Measurements from ENCODE around the gene TCFL5.

TCFL5 gene

DNA sequence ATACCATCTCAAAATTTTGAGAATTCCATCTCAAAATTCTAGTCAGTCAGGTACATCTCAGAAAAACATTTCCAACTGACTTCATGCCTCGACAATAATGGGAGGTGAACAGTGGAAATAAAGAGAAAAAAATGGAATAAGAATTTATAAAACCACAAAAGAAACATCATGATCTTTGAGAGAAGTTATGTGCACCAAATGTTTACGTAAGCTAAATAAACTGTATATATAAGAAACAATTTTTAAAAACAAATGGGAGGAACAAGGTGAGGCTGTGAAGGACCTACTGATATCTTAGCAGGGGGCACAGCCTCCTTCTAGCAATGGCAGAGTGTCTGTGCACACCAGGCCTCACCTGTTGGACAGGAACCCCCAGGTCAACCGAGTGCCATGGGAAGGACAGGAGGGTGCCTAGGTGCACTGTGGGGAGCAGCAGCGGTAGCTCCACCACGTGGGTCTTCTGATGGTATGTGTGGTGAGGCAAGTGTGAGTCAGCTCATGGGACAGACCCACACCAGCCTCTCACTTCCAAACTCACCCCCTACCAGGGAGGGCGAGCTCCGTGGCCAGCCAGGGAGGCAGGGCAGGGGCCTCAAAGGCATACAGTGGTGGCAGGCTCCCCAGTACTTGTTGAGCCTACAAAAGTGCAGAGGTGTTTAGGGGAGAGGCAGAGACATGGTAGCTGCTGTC is 41.4 kb upstream of the TCFL5 start:
- no peak for TF ChIP-seq POLR2AphosphoS5 (IDR thresholded peaks at IDR 0.05; ENCODE audit: low read depth, low read length)
- TF ChIP-seq TAF1 (IDR thresholded peaks at IDR 0.05; ENCODE audit: borderline replicate concordance, insufficient read depth, low read length): no peak
- TF ChIP-seq SIN3A (IDR thresholded peaks at IDR 0.05; ENCODE audit: borderline replicate concordance, insufficient read depth, low read length): no peak
- TF ChIP-seq, protein P1, sequence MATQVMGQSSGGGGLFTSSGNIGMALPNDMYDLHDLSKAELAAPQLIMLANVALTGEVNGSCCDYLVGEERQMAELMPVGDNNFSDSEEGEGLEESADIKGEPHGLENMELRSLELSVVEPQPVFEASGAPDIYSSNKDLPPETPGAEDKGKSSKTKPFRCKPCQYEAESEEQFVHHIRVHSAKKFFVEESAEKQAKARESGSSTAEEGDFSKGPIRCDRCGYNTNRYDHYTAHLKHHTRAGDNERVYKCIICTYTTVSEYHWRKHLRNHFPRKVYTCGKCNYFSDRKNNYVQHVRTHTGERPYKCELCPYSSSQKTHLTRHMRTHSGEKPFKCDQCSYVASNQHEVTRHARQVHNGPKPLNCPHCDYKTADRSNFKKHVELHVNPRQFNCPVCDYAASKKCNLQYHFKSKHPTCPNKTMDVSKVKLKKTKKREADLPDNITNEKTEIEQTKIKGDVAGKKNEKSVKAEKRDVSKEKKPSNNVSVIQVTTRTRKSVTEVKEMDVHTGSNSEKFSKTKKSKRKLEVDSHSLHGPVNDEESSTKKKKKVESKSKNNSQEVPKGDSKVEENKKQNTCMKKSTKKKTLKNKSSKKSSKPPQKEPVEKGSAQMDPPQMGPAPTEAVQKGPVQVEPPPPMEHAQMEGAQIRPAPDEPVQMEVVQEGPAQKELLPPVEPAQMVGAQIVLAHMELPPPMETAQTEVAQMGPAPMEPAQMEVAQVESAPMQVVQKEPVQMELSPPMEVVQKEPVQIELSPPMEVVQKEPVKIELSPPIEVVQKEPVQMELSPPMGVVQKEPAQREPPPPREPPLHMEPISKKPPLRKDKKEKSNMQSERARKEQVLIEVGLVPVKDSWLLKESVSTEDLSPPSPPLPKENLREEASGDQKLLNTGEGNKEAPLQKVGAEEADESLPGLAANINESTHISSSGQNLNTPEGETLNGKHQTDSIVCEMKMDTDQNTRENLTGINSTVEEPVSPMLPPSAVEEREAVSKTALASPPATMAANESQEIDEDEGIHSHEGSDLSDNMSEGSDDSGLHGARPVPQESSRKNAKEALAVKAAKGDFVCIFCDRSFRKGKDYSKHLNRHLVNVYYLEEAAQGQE (IDR thresholded peaks at IDR 0.05; ENCODE audit: insufficient read depth in 1 of 2, low read depth in 2 of 2, low read length in 2 of 2): no peak
- TF ChIP-seq FOXP2 (optimal IDR thresholded peaks at IDR 0.05; ENCODE audit: borderline replicate concordance, extremely low read depth, extremely low read length, insufficient read depth): no peak

DNA sequence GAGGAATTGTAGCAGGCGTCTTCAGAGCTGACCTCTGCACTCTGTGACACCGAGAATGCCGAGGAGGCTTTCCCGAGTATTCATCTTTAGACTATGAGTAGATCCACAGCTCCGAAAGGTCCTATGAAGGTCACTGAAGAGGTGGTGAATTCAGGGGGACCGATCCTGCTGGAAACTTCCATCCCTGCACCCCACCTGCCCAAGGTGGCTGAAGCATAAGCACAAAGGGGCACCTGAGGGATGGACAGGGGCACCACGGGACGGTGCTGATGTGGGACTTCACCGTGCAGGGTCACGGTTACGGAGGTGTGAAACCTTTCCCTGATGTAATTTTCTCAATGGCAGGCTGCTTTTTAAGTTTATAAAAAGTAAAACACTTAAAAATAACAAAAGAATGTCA is 40.3 kb upstream of the TCFL5 start:
- TF ChIP-seq POLR2AphosphoS5 (IDR thresholded peaks at IDR 0.05; ENCODE audit: low read depth, low read length) (no peak), FOXP2 (optimal IDR thresholded peaks at IDR 0.05; ENCODE audit: borderline replicate concordance, extremely low read depth, extremely low read length, insufficient read depth) (no peak), TAF1 (IDR thresholded peaks at IDR 0.05; ENCODE audit: borderline replicate concordance, insufficient read depth, low read length) (no peak), SIN3A (IDR thresholded peaks at IDR 0.05; ENCODE audit: borderline replicate concordance, insufficient read depth, low read length) (no peak)
- TF ChIP-seq, protein P1 (IDR thresholded peaks at IDR 0.05; ENCODE audit: insufficient read depth in 1 of 2, low read depth in 2 of 2, low read length in 2 of 2): no peak

DNA sequence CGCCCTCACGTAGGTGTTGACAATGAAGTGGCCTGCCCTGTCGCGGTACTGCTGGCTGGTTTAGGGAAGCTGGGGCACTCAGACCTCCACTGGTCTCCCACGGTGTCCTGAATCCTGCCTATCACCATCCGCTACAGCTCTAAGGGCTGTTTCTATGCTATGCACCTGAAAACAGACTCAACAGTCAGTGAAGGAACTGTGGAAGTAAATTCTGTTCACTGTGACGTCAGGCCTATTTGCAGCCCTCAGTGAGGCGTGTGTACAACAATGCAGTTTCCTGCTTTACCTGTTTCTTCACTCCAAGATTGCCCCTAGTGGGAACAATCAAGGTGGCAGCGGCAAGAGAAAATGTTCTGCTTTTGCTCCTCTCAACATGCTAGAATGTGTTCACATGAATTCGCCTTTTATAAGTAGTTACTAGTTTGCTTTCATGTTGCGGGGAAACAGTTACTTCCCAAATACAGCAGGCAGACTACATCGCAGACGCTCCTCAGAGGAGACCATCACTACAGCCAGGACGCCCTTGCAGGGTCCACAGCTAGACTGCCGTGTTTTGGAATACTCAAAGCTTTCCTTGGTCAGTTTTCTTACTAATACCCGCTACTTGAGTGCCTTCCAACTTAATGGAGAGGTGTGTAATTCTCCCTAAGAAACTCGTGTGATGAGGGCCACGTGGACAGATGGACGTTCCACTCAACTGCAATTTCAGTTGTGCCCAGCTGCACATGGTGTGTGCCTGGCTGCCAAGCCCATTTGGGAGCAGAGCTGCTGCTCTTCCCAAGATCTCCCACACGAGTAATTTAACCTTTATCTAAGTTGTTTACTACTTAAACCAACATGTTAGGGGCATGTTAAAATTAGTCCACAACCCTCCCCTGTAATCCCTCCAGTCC is 39.3 kb upstream of the TCFL5 start:
- no peak for TF ChIP-seq TAF1 (IDR thresholded peaks at IDR 0.05; ENCODE audit: borderline replicate concordance, insufficient read depth, low read length)
- peak; percentile 29; the same call in 1 of the 2 replicates for TF ChIP-seq POLR2AphosphoS5 (IDR thresholded peaks at IDR 0.05; ENCODE audit: low read depth, low read length)
- TF ChIP-seq SIN3A (IDR thresholded peaks at IDR 0.05; ENCODE audit: borderline replicate concordance, insufficient read depth, low read length): no peak
- TF ChIP-seq FOXP2 (optimal IDR thresholded peaks at IDR 0.05; ENCODE audit: borderline replicate concordance, extremely low read depth, extremely low read length, insufficient read depth): peak; percentile 7
- TF ChIP-seq, protein P1 (IDR thresholded peaks at IDR 0.05; ENCODE audit: insufficient read depth in 1 of 2, low read depth in 2 of 2, low read length in 2 of 2): no peak

DNA sequence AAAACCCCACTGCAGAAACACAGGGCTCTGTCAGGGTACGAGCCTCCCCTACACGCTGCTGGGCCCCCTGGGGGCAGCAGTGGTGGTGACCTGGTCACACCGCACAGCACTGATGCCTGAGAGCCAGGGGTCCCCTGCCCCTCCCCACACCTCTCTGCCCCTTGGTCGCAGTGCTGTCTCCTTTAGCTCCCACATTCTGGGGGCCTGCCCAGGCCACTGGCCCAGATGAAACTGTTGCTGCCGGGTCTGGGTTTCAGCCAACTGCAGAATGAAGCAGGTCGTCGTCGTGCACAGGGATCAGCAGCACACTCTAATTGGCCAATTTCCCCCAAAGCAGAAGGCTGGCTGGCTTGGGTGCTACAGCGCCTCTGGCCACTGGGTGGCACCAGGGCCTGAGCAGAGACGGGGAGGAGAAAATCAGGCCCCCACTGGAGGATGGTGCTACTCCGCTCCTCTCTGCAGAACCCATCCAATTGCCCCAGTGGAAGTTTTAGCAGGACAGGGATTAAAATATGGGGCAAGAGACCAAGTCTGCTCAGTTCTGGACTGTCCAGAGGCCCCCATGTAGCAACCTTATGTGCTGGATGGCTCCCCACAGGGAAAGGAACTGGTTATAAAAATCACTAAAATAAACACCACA is 38.5 kb upstream of the TCFL5 start:
- TF ChIP-seq POLR2AphosphoS5 (IDR thresholded peaks at IDR 0.05; ENCODE audit: low read depth, low read length) (peak; percentile 42; the same call in 1 of the 2 replicates), FOXP2 (optimal IDR thresholded peaks at IDR 0.05; ENCODE audit: borderline replicate concordance, extremely low read depth, extremely low read length, insufficient read depth) (peak; percentile 21), SIN3A (IDR thresholded peaks at IDR 0.05; ENCODE audit: borderline replicate concordance, insufficient read depth, low read length) (no peak)
- TF ChIP-seq, protein P1 (IDR thresholded peaks at IDR 0.05; ENCODE audit: insufficient read depth in 1 of 2, low read depth in 2 of 2, low read length in 2 of 2): no peak

Measured in PFSK-1 (cell line).